ENCODE results near the gene LCE1F.

Gene LCE1F

GRCh38 chr1:152801333-152801732 is 26.4 kb downstream of the LCE1F start:
- TF ChIP-seq, protein P1, sequence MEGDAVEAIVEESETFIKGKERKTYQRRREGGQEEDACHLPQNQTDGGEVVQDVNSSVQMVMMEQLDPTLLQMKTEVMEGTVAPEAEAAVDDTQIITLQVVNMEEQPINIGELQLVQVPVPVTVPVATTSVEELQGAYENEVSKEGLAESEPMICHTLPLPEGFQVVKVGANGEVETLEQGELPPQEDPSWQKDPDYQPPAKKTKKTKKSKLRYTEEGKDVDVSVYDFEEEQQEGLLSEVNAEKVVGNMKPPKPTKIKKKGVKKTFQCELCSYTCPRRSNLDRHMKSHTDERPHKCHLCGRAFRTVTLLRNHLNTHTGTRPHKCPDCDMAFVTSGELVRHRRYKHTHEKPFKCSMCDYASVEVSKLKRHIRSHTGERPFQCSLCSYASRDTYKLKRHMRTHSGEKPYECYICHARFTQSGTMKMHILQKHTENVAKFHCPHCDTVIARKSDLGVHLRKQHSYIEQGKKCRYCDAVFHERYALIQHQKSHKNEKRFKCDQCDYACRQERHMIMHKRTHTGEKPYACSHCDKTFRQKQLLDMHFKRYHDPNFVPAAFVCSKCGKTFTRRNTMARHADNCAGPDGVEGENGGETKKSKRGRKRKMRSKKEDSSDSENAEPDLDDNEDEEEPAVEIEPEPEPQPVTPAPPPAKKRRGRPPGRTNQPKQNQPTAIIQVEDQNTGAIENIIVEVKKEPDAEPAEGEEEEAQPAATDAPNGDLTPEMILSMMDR (IDR thresholded peaks at IDR 0.05; ENCODE audit: low read depth, low read length) = no peak
- no peak for DNase-seq (ENCODE audit: extremely low read depth, low read depth)

GRCh38 chr1:152806576-152806975 is 31.6 kb downstream of the LCE1F start, which contains the start of gene LCE1C:
LCE1C (minus strand) TSS chr1:152806651; CDS start chr1:152805478, 1,173 bp downstream.
- TF ChIP-seq, protein P1 (IDR thresholded peaks at IDR 0.05; ENCODE audit: low read depth, low read length) = no peak
- no peak for DNase-seq (ENCODE audit: extremely low read depth, low read depth)

GRCh38 chr1:152811050-152811449 is 36.1 kb downstream of the LCE1F start:
- TF ChIP-seq, protein P1 (IDR thresholded peaks at IDR 0.05; ENCODE audit: low read depth, low read length) = no peak
- DNase-seq (ENCODE audit: extremely low read depth, low read depth) = no peak

- no peak for DNase-seq (ENCODE audit: extremely low read depth, low read depth)
- TF ChIP-seq, protein P1 (IDR thresholded peaks at IDR 0.05; ENCODE audit: low read depth, low read length) = no peak
Observed at GRCh38 chr1:152811671-152812070, 36.7 kb downstream of the LCE1F start, which contains the start of gene LCE1B. LCE1B (plus strand) TSS chr1:152811971; CDS start chr1:152812447, 476 bp downstream.

- TF ChIP-seq, protein P1 (IDR thresholded peaks at IDR 0.05; ENCODE audit: low read depth, low read length) = no peak
- DNase-seq (ENCODE audit: extremely low read depth, low read depth) = no peak
Observed at GRCh38 chr1:152817309-152817708, 42.4 kb downstream of the LCE1F start.

GRCh38 chr1:152823294-152823693 is 48.4 kb downstream of the LCE1F start:
- DNase-seq (ENCODE audit: extremely low read depth, low read depth) = no peak
- TF ChIP-seq, protein P1 (IDR thresholded peaks at IDR 0.05; ENCODE audit: low read depth, low read length) = no peak

- TF ChIP-seq, protein P1 (IDR thresholded peaks at IDR 0.05; ENCODE audit: low read depth, low read length) = no peak
- no peak for DNase-seq (ENCODE audit: extremely low read depth, low read depth)
Observed at GRCh38 chr1:152824964-152825363, 50.0 kb downstream of the LCE1F start.
